Measurements from ENCODE around the gene IRF7. TPM values are rescaled to one million over a fixed set of nuclear protein-coding genes. Genes with fewer than 3 reads are reported as not detected.
A peak's percentile ranks its signal among the peaks of the same experiment; 100 is the strongest.

The IRF7 gene
- total and polyA plus RNA-seq, 2 donors from 2014 or later, result 21.5 to 36.7 TPM

DNA sequence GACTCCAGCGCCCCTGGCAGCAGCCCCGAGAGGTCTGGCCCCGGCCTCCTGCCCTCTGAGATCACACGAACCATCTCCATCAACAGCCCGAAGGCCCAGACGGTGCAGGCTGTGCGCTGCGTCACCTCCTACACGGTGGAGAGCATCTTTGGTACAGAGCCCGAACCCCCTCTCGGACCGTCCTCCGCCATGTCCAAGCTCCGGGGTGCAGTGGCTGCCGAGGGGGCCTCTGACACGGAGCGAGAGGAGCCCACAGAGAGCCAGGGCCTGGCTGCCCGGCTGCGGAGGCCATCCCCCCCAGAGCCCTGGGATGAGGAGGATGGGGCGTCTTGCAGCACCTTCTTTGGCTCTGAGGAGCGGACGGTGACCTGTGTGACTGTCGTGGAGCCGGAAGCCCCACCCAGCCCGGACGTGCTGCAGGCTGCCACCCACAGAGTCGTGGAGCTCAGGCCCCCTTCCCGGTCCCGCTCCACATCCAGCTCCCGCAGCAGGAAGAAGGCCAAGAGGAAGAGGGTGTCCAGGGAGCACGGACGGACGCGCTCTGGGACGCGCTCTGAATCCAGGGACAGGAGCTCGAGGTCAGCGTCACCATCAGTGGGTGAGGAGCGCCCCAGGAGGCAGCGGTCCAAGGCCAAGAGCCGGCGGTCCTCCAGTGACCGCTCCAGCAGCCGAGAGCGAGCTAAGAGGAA lies 7.6 kb downstream of the IRF7 start:
- Histone ChIP-seq H3K4me3 (ENCODE audit: low read length in 3 of 3) (no peak overlapping the region), H3K27ac (ENCODE audit: low read depth in 2 of 2, low read length in 2 of 2) (no peak overlapping the region), H3K4me1 (ENCODE audit: control insufficient read depth in 2 of 3, insufficient read depth in 2 of 3, low read depth in 1 of 3, low read length in 3 of 3) (peaks cover 0 to 4% (median 0%) of the 10 kb centered on the region in 3 donors), H3K9me3 (ENCODE audit: control insufficient read depth in 2 of 3, insufficient read depth in 1 of 3, low read length in 3 of 3) (no peaks in the 10 kb centered on the region), H3K36me3 (ENCODE audit: control insufficient read depth in 2 of 3, insufficient read depth in 3 of 3, low read length in 3 of 3) (peaks cover 2 to 63% (median 29%) of the 10 kb centered on the region in 3 donors), H3K27me3 (ENCODE audit: control insufficient read depth, insufficient read depth, low read length) (no peaks in the 10 kb centered on the region), H3K9ac (ENCODE audit: low read length in 3 of 3) (no peak overlapping the region)
- FAIRE-seq (no peak), DNase-seq (peak in 1 of 5 donors; percentile 77)
- intact Hi-C loops (cut with DNase I), result no loop called here
- TF ChIP-seq, protein P1, sequence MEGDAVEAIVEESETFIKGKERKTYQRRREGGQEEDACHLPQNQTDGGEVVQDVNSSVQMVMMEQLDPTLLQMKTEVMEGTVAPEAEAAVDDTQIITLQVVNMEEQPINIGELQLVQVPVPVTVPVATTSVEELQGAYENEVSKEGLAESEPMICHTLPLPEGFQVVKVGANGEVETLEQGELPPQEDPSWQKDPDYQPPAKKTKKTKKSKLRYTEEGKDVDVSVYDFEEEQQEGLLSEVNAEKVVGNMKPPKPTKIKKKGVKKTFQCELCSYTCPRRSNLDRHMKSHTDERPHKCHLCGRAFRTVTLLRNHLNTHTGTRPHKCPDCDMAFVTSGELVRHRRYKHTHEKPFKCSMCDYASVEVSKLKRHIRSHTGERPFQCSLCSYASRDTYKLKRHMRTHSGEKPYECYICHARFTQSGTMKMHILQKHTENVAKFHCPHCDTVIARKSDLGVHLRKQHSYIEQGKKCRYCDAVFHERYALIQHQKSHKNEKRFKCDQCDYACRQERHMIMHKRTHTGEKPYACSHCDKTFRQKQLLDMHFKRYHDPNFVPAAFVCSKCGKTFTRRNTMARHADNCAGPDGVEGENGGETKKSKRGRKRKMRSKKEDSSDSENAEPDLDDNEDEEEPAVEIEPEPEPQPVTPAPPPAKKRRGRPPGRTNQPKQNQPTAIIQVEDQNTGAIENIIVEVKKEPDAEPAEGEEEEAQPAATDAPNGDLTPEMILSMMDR (IDR thresholded peaks at IDR 0.05; ENCODE audit: borderline replicate concordance, extremely low read depth, insufficient read depth), result no peak

DNA sequence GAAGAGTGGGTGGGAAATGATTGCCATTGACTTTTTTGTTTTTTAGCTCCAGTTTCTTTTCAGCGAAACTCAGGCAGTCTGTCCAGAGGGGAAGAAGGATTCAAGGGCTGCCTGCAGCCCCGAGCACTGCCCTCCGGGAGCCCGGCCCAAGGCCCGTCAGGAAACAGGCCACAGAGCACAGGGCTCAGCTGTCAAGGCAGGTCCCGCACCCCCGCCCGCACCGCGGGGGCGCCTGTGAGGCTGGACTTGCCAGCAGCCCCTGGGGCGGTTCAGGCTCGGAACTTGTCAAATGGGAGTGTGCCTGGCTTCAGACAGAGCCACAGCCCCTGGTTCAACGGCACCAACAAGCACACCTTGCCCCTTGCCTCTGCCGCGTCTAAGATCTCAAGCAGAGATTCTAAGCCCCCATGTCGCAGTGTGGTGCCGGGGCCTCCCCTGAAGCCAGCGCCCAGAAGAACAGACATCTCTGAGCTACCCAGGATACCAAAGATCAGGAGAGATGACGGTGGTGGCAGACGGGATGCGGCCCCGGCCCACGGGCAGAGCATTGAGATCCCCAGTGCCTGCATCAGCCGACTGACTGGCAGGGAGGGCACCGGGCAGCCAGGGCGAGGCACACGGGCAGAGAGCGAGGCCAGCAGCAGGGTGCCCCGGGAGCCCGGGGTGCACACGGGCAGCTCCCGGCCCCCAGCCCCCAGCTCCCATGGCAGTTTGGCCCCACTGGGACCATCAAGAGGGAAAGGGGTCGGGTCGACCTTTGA lies 8.6 kb downstream of the IRF7 start:
- DNase-seq (no peak), FAIRE-seq (no peak)
- TF ChIP-seq, protein P1 (IDR thresholded peaks at IDR 0.05; ENCODE audit: borderline replicate concordance, extremely low read depth, insufficient read depth), result no peak
- Histone ChIP-seq H3K27me3 (ENCODE audit: control insufficient read depth, insufficient read depth, low read length) (no peaks in the 10 kb centered on the region), H3K27ac (ENCODE audit: low read depth in 2 of 2, low read length in 2 of 2) (no peak overlapping the region), H3K4me1 (ENCODE audit: control insufficient read depth in 2 of 3, insufficient read depth in 2 of 3, low read depth in 1 of 3, low read length in 3 of 3) (peaks cover 0 to 4% (median 0%) of the 10 kb centered on the region in 3 donors), H3K36me3 (ENCODE audit: control insufficient read depth in 2 of 3, insufficient read depth in 3 of 3, low read length in 3 of 3) (peaks cover 2 to 59% (median 27%) of the 10 kb centered on the region in 3 donors), H3K4me3 (ENCODE audit: low read length in 3 of 3) (no peak overlapping the region), H3K9ac (ENCODE audit: low read length in 3 of 3) (no peak overlapping the region), H3K9me3 (ENCODE audit: control insufficient read depth in 2 of 3, insufficient read depth in 1 of 3, low read length in 3 of 3) (no peaks in the 10 kb centered on the region)
- intact Hi-C loops (cut with DNase I), result no loop called here

DNA sequence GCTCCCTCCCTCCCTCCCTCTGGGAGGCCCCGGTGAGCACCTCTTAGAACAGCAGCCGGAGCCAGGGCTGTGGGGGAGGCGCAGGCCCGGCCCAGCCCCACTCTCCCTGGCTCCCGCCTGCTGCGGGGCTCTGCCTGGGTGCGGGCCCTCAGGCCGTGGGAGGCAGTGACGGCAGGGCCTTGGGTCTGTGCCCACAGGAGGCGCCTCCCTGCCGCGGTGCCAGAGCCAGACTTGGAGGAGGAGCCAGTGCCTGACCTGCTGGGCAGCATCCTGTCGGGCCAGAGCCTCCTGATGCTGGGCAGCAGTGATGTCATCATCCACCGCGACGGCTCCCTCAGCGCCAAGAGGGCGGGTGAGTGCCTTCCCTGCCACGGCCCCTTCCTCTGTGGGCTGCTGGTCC lies 9.5 kb downstream of the IRF7 start:
- FAIRE-seq (no peak), DNase-seq (peak in 1 of 5 donors; percentile 74)
- TF ChIP-seq, protein P1 (IDR thresholded peaks at IDR 0.05; ENCODE audit: borderline replicate concordance, extremely low read depth, insufficient read depth), result no peak
- Histone ChIP-seq H3K9ac (ENCODE audit: low read length in 3 of 3) (no peak overlapping the region), H3K4me3 (ENCODE audit: low read length in 3 of 3) (no peak overlapping the region), H3K9me3 (ENCODE audit: control insufficient read depth in 2 of 3, insufficient read depth in 1 of 3, low read length in 3 of 3) (no peaks in the 10 kb centered on the region), H3K27ac (ENCODE audit: low read depth in 2 of 2, low read length in 2 of 2) (no peak overlapping the region), H3K36me3 (ENCODE audit: control insufficient read depth in 2 of 3, insufficient read depth in 3 of 3, low read length in 3 of 3) (peaks cover 2 to 55% (median 27%) of the 10 kb centered on the region in 3 donors), H3K27me3 (ENCODE audit: control insufficient read depth, insufficient read depth, low read length) (no peaks in the 10 kb centered on the region), H3K4me1 (ENCODE audit: control insufficient read depth in 2 of 3, insufficient read depth in 2 of 3, low read depth in 1 of 3, low read length in 3 of 3) (peaks cover 0 to 2% (median 0%) of the 10 kb centered on the region in 3 donors)
- intact Hi-C loops (cut with DNase I), result no loop called here

All from kidney (tissue), 14 donors.